ENCODE data around the gene PDIA2.
"Not testable (repeated sequence)": the region's sequence is repeated elsewhere in the genome, so short reads cannot be mapped to it uniquely, and the experiment has no call there.

PDIA2 gene

GRCh38 chr16:263182-263774, 19.7 kb upstream of the PDIA2 start:
- no peak for DNase-seq (ENCODE audit: low read depth in 3 of 3)

- DNase-seq (ENCODE audit: low read depth in 3 of 3) = no peak
These were observed 19.0 kb upstream of the PDIA2 start for GRCh38 chr16:263944-264343.

GRCh38 chr16:264440-264951, 18.5 kb upstream of the PDIA2 start:
- DNase-seq (ENCODE audit: low read depth in 3 of 3) = no peak

GRCh38 chr16:265002-265529, 17.9 kb upstream of the PDIA2 start:
- DNase-seq (ENCODE audit: low read depth in 3 of 3) = no peak

GRCh38 chr16:265711-266110, 17.3 kb upstream of the PDIA2 start:
- no peak for DNase-seq (ENCODE audit: low read depth in 3 of 3)

- no peak for DNase-seq (ENCODE audit: low read depth in 3 of 3)
These were observed 16.5 kb upstream of the PDIA2 start for GRCh38 chr16:266258-267164.

- not testable (repeated sequence) for DNase-seq (ENCODE audit: low read depth in 3 of 3)
These were observed 15.4 kb upstream of the PDIA2 start for GRCh38 chr16:267562-267961.

- DNase-seq (ENCODE audit: low read depth in 3 of 3) = no peak
These were observed 14.6 kb upstream of the PDIA2 start for GRCh38 chr16:268141-269053.

GRCh38 chr16:269061-269796, 13.7 kb upstream of the PDIA2 start:
- DNase-seq (ENCODE audit: low read depth in 3 of 3) = no peak

GRCh38 chr16:270381-271255, 12.3 kb upstream of the PDIA2 start:
- no peak for DNase-seq (ENCODE audit: low read depth in 3 of 3)

- DNase-seq (ENCODE audit: low read depth in 3 of 3) = no peak
These were observed 10.1 kb upstream of the PDIA2 start for GRCh38 chr16:272633-273546.

- DNase-seq (ENCODE audit: low read depth in 3 of 3) = no peak
These were observed 9.2 kb upstream of the PDIA2 start for GRCh38 chr16:273547-274421.

- DNase-seq (ENCODE audit: low read depth in 3 of 3) = no peak
These were observed 7.8 kb upstream of the PDIA2 start for GRCh38 chr16:275041-275641.

- DNase-seq (ENCODE audit: low read depth in 3 of 3) = no peak
These were observed 7.2 kb upstream of the PDIA2 start, which contains the start of gene RGS11 for GRCh38 chr16:275786-276232. RGS11 (minus strand) TSS chr16:275944; CDS start chr16:275911, 33 bp downstream.

- DNase-seq (ENCODE audit: low read depth in 3 of 3) = no peak
These were observed 6.4 kb upstream of the PDIA2 start for GRCh38 chr16:276426-277077.

GRCh38 chr16:278863-279366, 4.0 kb upstream of the PDIA2 start:
- DNase-seq (ENCODE audit: low read depth in 3 of 3) = peak in 1 of 3 donors; percentile 13

GRCh38 chr16:279531-279930, 3.4 kb upstream of the PDIA2 start:
- DNase-seq (ENCODE audit: low read depth in 3 of 3) = no peak
